ENCODE measurements around the gene MINDY4.

DNA sequence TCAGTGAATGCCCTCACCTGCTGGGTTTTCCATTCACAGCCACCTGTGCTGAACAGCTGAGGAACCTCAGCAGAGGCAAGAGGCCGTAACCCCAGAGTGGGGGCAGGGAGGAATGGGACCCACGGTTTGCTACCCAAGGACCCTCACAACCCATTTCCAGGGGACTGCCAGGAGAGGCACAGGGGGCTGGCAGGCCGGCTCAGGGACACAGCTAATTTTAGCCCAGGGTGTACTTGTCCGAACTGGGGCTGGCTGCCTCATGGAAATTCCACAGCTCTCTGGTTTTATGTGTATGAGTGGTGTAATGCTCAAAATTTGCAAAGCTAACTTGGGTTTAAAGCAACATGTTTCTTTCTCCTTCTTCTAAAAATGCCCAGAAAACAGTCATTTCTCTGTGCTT, 42.2 kb downstream of the MINDY4 start:
- TF ChIP-seq CTCF (IDR thresholded peaks at IDR 0.05; ENCODE audit: control extremely low read depth in 1 of 3, insufficient read depth in 1 of 3, low read depth in 1 of 3, low read length in 3 of 3) (no peak), POLR2A (IDR thresholded peaks at IDR 0.05; ENCODE audit: control extremely low read depth in 1 of 2, low read depth in 2 of 2, low read length in 2 of 2) (no peak), SP1 (IDR thresholded peaks at IDR 0.05; ENCODE audit: low read depth, low read length) (no peak)

Measured in H1 (cell line).